ENCODE measurements around the gene OR6A2. TPM values are rescaled to one million over a fixed set of nuclear protein-coding genes. Genes with fewer than 3 reads are reported as not detected.

The OR6A2 gene
- total and polyA plus RNA-seq, 2 of the 8 experiments (the other 6 are each of a cell fraction or from before 2014, with no cell fraction given) = 0.14 to 0.20 TPM

DNA sequence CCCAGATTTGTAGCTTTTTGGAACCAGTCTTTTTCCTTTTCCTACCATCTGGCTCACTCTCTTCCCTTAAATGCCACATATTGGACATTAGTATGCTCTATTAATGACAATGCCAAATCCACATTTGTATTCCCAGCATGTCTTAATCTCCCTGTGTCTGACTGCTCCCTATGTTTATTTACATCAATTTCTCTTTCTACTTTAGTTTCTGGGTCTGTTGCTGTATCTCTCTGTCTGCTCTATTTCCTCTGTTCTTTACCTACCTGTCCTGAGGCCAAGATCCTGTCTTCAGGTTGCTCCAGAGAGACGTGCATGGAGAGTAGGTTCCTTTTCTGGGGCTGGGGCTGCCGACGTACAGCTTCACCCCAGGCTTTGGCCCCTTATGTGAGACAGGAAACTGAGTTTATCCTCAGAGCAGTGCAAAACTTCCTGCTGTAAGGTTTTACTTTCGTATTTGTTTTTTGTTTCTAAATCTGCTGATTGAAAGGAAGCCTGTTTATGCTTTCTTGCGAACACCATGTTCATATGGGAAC lies 53.3 kb downstream of the OR6A2 start:
- Histone ChIP-seq H3K56ac (replicated peaks; ENCODE audit: insufficient read length, low read depth, low read length) (no peak overlapping the region), H4K5ac (ENCODE audit: insufficient read length, low read depth, low read length) (no peak overlapping the region), H3K9ac (replicated peaks in 1 of 4; ENCODE audit: extremely low read depth in 1 of 4, low read depth in 3 of 4, low read length in 3 of 4) (no peak overlapping the region), H4K91ac (replicated peaks; ENCODE audit: insufficient read length, low read length) (no peak overlapping the region), H3K4me2 (ENCODE audit: insufficient read depth in 1 of 2, low read depth in 2 of 2, low read length in 2 of 2) (no peak overlapping the region), H2BK5ac (ENCODE audit: low read depth, low read length) (no peak overlapping the region), H3K4me1 (replicated peaks in 1 of 4; ENCODE audit: control insufficient read depth in 3 of 4, insufficient read depth in 4 of 4, low read length in 3 of 4) (no peaks in the 10 kb centered on the region), H3K79me2 (ENCODE audit: control insufficient read depth in 1 of 2, insufficient read depth in 2 of 2, low read length in 2 of 2) (no peaks in the 10 kb centered on the region), H2BK12ac (ENCODE audit: low read depth, low read length) (no peak overlapping the region), H3K9me3 (ENCODE audit: insufficient read depth in 2 of 2, low read depth in 1 of 2, low read length in 1 of 2) (no peaks in the 10 kb centered on the region), H3K23ac (ENCODE audit: insufficient read length) (no peak overlapping the region), H3K36me3 (ENCODE audit: control insufficient read depth in 2 of 4, insufficient read depth in 4 of 4, low read length in 3 of 4) (no peaks in the 10 kb centered on the region), H3K27ac (ENCODE audit: low read depth, low read length) (no peak overlapping the region), H3K79me1 (ENCODE audit: low read depth, low read length) (no peaks in the 10 kb centered on the region), H4K8ac (ENCODE audit: extremely low read depth, insufficient read depth, low read length) (no peak overlapping the region), H2BK120ac (replicated peaks; ENCODE audit: low read depth, low read length) (no peak overlapping the region), H2AFZ (ENCODE audit: low read length) (no peak overlapping the region), H2BK20ac (ENCODE audit: low read length) (no peak overlapping the region), H2BK15ac (ENCODE audit: low read length) (no peak overlapping the region), H3K4ac (replicated peaks; ENCODE audit: insufficient read length, low read depth, low read length) (no peak overlapping the region), H2AK5ac (ENCODE audit: low read depth, low read length) (no peak overlapping the region), H3K23me2 (ENCODE audit: low read depth, low read length) (no peaks in the 10 kb centered on the region), H3K4me3 (ENCODE audit: extremely low read depth in 1 of 4, insufficient read depth in 2 of 4, low read depth in 3 of 4, low read length in 4 of 4) (no peak overlapping the region), H3K14ac (ENCODE audit: insufficient read length) (no peak overlapping the region), H4K20me1 (replicated peaks in 1 of 2; ENCODE audit: control insufficient read depth in 1 of 2, insufficient read depth in 2 of 2, low read length in 2 of 2) (no peaks in the 10 kb centered on the region), H3K27me3 (replicated peaks in 1 of 4; ENCODE audit: control insufficient read depth in 3 of 4, extremely low read depth in 1 of 4, insufficient read depth in 3 of 4, low read length in 3 of 4) (no peaks in the 10 kb centered on the region), H3K18ac (ENCODE audit: extremely low read depth, low read length) (no peak overlapping the region)
- ChIA-PET POLR2A (ENCODE audit: partially characterized antibody) (no interaction called here), CTCF (ENCODE audit: partially characterized antibody) (interaction anchor here (1.4 to 7.8 kb wide), 3 partner anchors 8 to 25 kb away, joined by 3 to 86 read pairs (median 36); no protein-coding TSS in a partner anchor)
- no peak for FAIRE-seq
- no peak for DNase-seq (ENCODE audit: low read depth in 1 of 2, low spot score in 2 of 2)
- WGBS, 2 experiments (ENCODE audit: extremely low coverage in 1 of 2, insufficient coverage in 1 of 2, insufficient read length in 1 of 2, insufficient replicate concordance in 2 of 2, low coverage in 1 of 2, low lambda C conversion rate in 2 of 2, missing lambda C conversion rate in 1 of 2) = 87% methylated on average over 5 of the region's 5 CpGs; no CpG with 5 or more reads in 1 of the 2 experiments
- TF ChIP-seq, protein P1, sequence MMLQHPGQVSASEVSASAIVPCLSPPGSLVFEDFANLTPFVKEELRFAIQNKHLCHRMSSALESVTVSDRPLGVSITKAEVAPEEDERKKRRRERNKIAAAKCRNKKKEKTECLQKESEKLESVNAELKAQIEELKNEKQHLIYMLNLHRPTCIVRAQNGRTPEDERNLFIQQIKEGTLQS (IDR thresholded peaks at IDR 0.05; ENCODE audit: insufficient read depth, low read depth, low read length) = no peak
- no peak for TF ChIP-seq BACH1 (IDR thresholded peaks at IDR 0.05; ENCODE audit: low read length)

Measured in H1 (cell line).